Measurements from ENCODE around the gene SULT4A1. TPM values are rescaled to one million over a fixed set of nuclear protein-coding genes. Genes with fewer than 3 reads are reported as not detected.

Gene SULT4A1
- total RNA-seq (2021) = 15.0 and 16.2 TPM in 2 replicates
- long read RNA-seq, transcript SULT4A1-202 (8 exons, 2,561 nt) = major isoform, 6 of 19 reads
- long read RNA-seq, partial matches to known transcripts = 5 of 19 reads
- long read RNA-seq, other reads (novel, unspliced or antisense) = 8 of 19 reads

GRCh38 chr22:43862074-43862881 lies at the start of gene SULT4A1:
Gene SULT4A1, minus strand, starts transcription at chr22:43862513. Its CDS starts 131 bp downstream, at chr22:43862382.
- H3K4me1 Mint-ChIP-seq = peaks cover 33 to 35% of the 10 kb centered on the region in 2 experiments
- H3K4me3 Mint-ChIP-seq = peak within 1 kb of the TSS; percentile 75 to 85
- Histone ChIP-seq H3K9me3 (ENCODE audit: control insufficient read depth, low read depth, low read length) (no peaks in the 10 kb centered on the region), H3K4me1 (ENCODE audit: insufficient read depth, low read length) (peaks cover 12% of the 10 kb centered on the region; the same call in 1 of the 2 replicates), H3K27me3 (ENCODE audit: insufficient read depth, low read length) (no peaks in the 10 kb centered on the region), H3K14ac (ENCODE audit: insufficient read depth, low read length) (peak within 1 kb of the TSS; percentile 99), H2BK20ac (ENCODE audit: low read depth, low read length, poor library complexity, severe bottlenecking) (no peak within 1 kb of the TSS), H2BK5ac (ENCODE audit: insufficient read length, low read length) (no peak within 1 kb of the TSS), H3K4me2 (ENCODE audit: insufficient read depth, insufficient read length, low read length) (peak within 1 kb of the TSS; percentile 60), H2AFZ (ENCODE audit: low read length) (no peak within 1 kb of the TSS), H3K56ac (ENCODE audit: insufficient read length, low read depth, low read length) (no peak within 1 kb of the TSS), H4K5ac (ENCODE audit: insufficient read length, low read depth, low read length) (no peak within 1 kb of the TSS), H4K8ac (replicated peaks; ENCODE audit: insufficient read length, low read depth, low read length) (no peak within 1 kb of the TSS), H3K23me2 (ENCODE audit: insufficient read length, low read depth, low read length, poor library complexity, severe bottlenecking) (peaks cover 5% of the 10 kb centered on the region), H3K4ac (ENCODE audit: low read depth, low read length) (no peak within 1 kb of the TSS), H3K9ac (ENCODE audit: extremely low read depth, insufficient read length, low read length) (peak within 1 kb of the TSS; percentile 34), H2BK15ac (ENCODE audit: low read depth, low read length) (no peak within 1 kb of the TSS), H3K27ac (ENCODE audit: insufficient read length, low read depth, low read length) (no peak within 1 kb of the TSS), H4K20me1 (ENCODE audit: control insufficient read depth, insufficient read depth, insufficient read length) (no peaks in the 10 kb centered on the region), H3K23ac (ENCODE audit: insufficient read length, low read depth, low read length) (no peak within 1 kb of the TSS), H4K91ac (ENCODE audit: insufficient read length, low read depth, low read length) (no peak within 1 kb of the TSS), H3K79me1 (ENCODE audit: insufficient read depth, low read depth, low read length, poor library complexity, severe bottlenecking) (peaks cover 2% of the 10 kb centered on the region), H2BK12ac (ENCODE audit: insufficient read length, low read depth, low read length) (no peak within 1 kb of the TSS), H3K18ac (ENCODE audit: insufficient read length, low read depth, low read length) (peak within 1 kb of the TSS; percentile 98), H2AK5ac (ENCODE audit: insufficient read length, low read length) (no peak within 1 kb of the TSS), H3K79me2 (ENCODE audit: insufficient read depth, low read length) (peaks cover 16% of the 10 kb centered on the region; the same call in 1 of the 2 replicates), H2BK120ac (ENCODE audit: low read depth, low read length, poor library complexity, severe bottlenecking) (no peak within 1 kb of the TSS), H3T11ph (ENCODE audit: low read length) (no peak within 1 kb of the TSS)
- DNase-seq = peak; percentile 61
- H3K9me3 Mint-ChIP-seq = peaks cover 4 to 7% of the 10 kb centered on the region in 2 experiments
- peaks cover 19% of the 10 kb centered on the region for H3K27me3 Mint-ChIP-seq (ENCODE audit: low read depth)
- H3K36me3 Mint-ChIP-seq (ENCODE audit: insufficient read depth in 1 of 3, low read depth in 3 of 3) = peaks cover 6 to 14% (median 11%) of the 10 kb centered on the region in 3 experiments; a peak in 6 of 7 replicates
- H3K27ac Mint-ChIP-seq = peak within 1 kb of the TSS; percentile 51 to 94 (median 81); a peak in 3 of 7 replicates
- no CpG with 5 or more reads among the region's 121 CpGs for WGBS (ENCODE audit: extremely low coverage, insufficient read length, low lambda C conversion rate)
- TF ChIP-seq CTCF (conservative IDR thresholded peaks at IDR 0.05) = no peak

All from H9 (cell line).